ENCODE results near the gene ZIC3.

The ZIC3 gene

GRCh38 chrX:137574102-137574783, 8.3 kb downstream of the ZIC3 start:
- in situ Hi-C loops (cut with MboI; ENCODE audit: low pct_unique_long_range_greater_than_20kb, low sequenced_read_pairs, unreplicated experiment), result no loop called here
- DNase-seq (ENCODE audit: low spot score), result peak; percentile 12

GRCh38 chrX:137574784-137575293, 8.9 kb downstream of the ZIC3 start:
- in situ Hi-C loops (cut with MboI; ENCODE audit: low pct_unique_long_range_greater_than_20kb, low sequenced_read_pairs, unreplicated experiment), result no loop called here
- TF ChIP-seq CTCF (IDR thresholded peaks at IDR 0.05; ENCODE audit: extremely low read depth, insufficient read depth, missing control alignments), result no peak
- peak; percentile 16 for DNase-seq (ENCODE audit: low spot score)

More at GRCh38 chrX:137574102-137574783, 8.3 kb downstream of the ZIC3 start:
- TF ChIP-seq CTCF (IDR thresholded peaks at IDR 0.05; ENCODE audit: extremely low read depth, insufficient read depth, missing control alignments), result no peak

GRCh38 chrX:137575596-137576255, 9.8 kb downstream of the ZIC3 start:
- DNase-seq (ENCODE audit: low spot score), result no peak
- in situ Hi-C loops (cut with MboI; ENCODE audit: low pct_unique_long_range_greater_than_20kb, low sequenced_read_pairs, unreplicated experiment), result no loop called here
- no peak for TF ChIP-seq CTCF (IDR thresholded peaks at IDR 0.05; ENCODE audit: extremely low read depth, insufficient read depth, missing control alignments)

- no peak for TF ChIP-seq CTCF (IDR thresholded peaks at IDR 0.05; ENCODE audit: extremely low read depth, insufficient read depth, missing control alignments)
- no peak for DNase-seq (ENCODE audit: low spot score)
Observed at GRCh38 chrX:137587151-137587550, 21.2 kb downstream of the ZIC3 start.

GRCh38 chrX:137600769-137601168, 34.8 kb downstream of the ZIC3 start:
- no peak for TF ChIP-seq CTCF (IDR thresholded peaks at IDR 0.05; ENCODE audit: extremely low read depth, insufficient read depth, missing control alignments)
- in situ Hi-C loops (cut with MboI; ENCODE audit: low pct_unique_long_range_greater_than_20kb, low sequenced_read_pairs, unreplicated experiment), result no loop called here

More at GRCh38 chrX:137587151-137587550, 21.2 kb downstream of the ZIC3 start:
- in situ Hi-C loops (cut with MboI; ENCODE audit: low pct_unique_long_range_greater_than_20kb, low sequenced_read_pairs, unreplicated experiment), result no loop called here

More at GRCh38 chrX:137600769-137601168, 34.8 kb downstream of the ZIC3 start:
- no peak for DNase-seq (ENCODE audit: low spot score)

Measured in GM13977 (cell line).